Suprapubic skin (tissue), 4 donors: ENCODE data around the gene CDH8.

Source experiments
- EP300 ChIP-seq: sonication (generic); formaldehyde crosslinking; IDR thresholded peaks from one replicate; pipeline ENCODE4 v1.6.1; 2017; ENCODE audit warnings: antibody characterized with exemption
- POLR2A ChIP-seq, 2 donors: fragments of 450-650 bp; IDR thresholded peaks; one replicate each; pipeline ENCODE4 v1.6.1; 2017; ENCODE audit warnings: antibody characterized with exemption in 2 of 2, mild to moderate bottlenecking in 2 of 2, moderate library complexity in 2 of 2
- POLR2AphosphoS5 ChIP-seq, 3 donors: sonication (generic); formaldehyde crosslinking; IDR thresholded peaks; one replicate each; pipeline ENCODE4 v1.6.1; 2017; ENCODE audit warnings: antibody characterized with exemption in 3 of 3
- TF ChIP-seq, protein P1 (sequence below), 2 donors: fragments of 200-600 bp in 1 of 2; fragments of 450-650 bp in 1 of 2; sonication (generic) in 1 of 2; IDR thresholded peaks; one replicate each; pipeline ENCODE4 v1.5.1; 2016 to 2019; ENCODE audit warnings: antibody characterized with exemption in 2 of 2, mild to moderate bottlenecking in 1 of 2, moderate library complexity in 1 of 2

- TF ChIP-seq POLR2A (IDR thresholded peaks at IDR 0.05): no peak
- TF ChIP-seq, protein P1, sequence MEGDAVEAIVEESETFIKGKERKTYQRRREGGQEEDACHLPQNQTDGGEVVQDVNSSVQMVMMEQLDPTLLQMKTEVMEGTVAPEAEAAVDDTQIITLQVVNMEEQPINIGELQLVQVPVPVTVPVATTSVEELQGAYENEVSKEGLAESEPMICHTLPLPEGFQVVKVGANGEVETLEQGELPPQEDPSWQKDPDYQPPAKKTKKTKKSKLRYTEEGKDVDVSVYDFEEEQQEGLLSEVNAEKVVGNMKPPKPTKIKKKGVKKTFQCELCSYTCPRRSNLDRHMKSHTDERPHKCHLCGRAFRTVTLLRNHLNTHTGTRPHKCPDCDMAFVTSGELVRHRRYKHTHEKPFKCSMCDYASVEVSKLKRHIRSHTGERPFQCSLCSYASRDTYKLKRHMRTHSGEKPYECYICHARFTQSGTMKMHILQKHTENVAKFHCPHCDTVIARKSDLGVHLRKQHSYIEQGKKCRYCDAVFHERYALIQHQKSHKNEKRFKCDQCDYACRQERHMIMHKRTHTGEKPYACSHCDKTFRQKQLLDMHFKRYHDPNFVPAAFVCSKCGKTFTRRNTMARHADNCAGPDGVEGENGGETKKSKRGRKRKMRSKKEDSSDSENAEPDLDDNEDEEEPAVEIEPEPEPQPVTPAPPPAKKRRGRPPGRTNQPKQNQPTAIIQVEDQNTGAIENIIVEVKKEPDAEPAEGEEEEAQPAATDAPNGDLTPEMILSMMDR (IDR thresholded peaks at IDR 0.05): no peak
- no peak for TF ChIP-seq EP300
- no peak for TF ChIP-seq POLR2AphosphoS5 (IDR thresholded peaks at IDR 0.05)
Observed at GRCh38 chr16:61814726-61815347, 221.4 kb downstream of the CDH8 start.
